HepG2 (cell line): ENCODE measurements around the gene NFASC. TPM values are rescaled to one million over a fixed set of nuclear protein-coding genes. Genes with fewer than 3 reads are reported as not detected.

Source experiments
- ATAC-seq: fragments of 200-7000 bp; cut with Tn5 transposase; 3 replicates; pipeline ENCODE4 v1.9.1; 2020; ENCODE audit warnings: mild to moderate bottlenecking, moderate library complexity
- BruUV-seq: library from RNA; stranded (reverse); fragments of 400-500 nt; replicated peaks from 2 replicates; lab custom pipeline; 2021; lab: Mats Ljungman, UMichigan
- CTCF ChIA-PET: fragments of 300-600 bp; formaldehyde crosslinking; extraction: SDS; loops from one replicate; lab custom pipeline; 2021; ENCODE audit warnings: low total read pairs, inconsistent platforms, low intra/inter-chr PET ratio; lab: Yijun Ruan, JAX
- POLR2A ChIA-PET: fragments of 350-600 bp; sonication (Branson Sonifier 250); formaldehyde crosslinking; loops from one replicate; lab custom pipeline; 2020; ENCODE audit warnings: antibody characterized with exemption, inconsistent platforms; lab: Yijun Ruan, JAX
- DNase-seq: peaks from one replicate; pipeline ENCODE4 v3.0.0-alpha.2; 2015; ENCODE audit warnings: low spot score
- FAIRE-seq: peaks from 3 replicates; lab custom pipeline; 2011; peaks lifted over from hg19 to GRCh38; lab: Jason Lieb, UNC
- H2AFZ ChIP-seq: one replicate; pipeline ENCODE4 v1.6.1; 2011; ENCODE audit warnings: low read length, inconsistent platforms
- H3K27ac ChIP-seq: fragments of 300-600 bp; 3 replicates; pipeline ENCODE4 v1.8.0; 2011; ENCODE audit warnings: mixed run types, mild to moderate bottlenecking, mixed read lengths, low read length, inconsistent platforms; ENCODE audit not compliant: insufficient read depth; ENCODE audit errors: extremely low read length
- H3K27me3 ChIP-seq, 2 experiments: fragments of 200-600 bp in 1 of 2; 2 replicates in 1 of 2; 3 replicates in 1 of 2; pipeline versions ENCODE4 v1.6.0 to v1.8.0; 2011; ENCODE audit warnings: low read length in 2 of 2, mild to moderate bottlenecking in 2 of 2, moderate library complexity in 2 of 2, inconsistent platforms in 1 of 2; ENCODE audit not compliant: insufficient read depth in 2 of 2, control insufficient read depth in 1 of 2
- H3K36me3 ChIP-seq, 2 experiments: fragments of 200-600 bp in 1 of 2; replicated peaks in 1 of 2; 2 replicates in 1 of 2; 3 replicates in 1 of 2; pipeline versions ENCODE4 v1.5.1 to v1.8.0; 2011; ENCODE audit warnings: low read length in 2 of 2, inconsistent platforms in 1 of 2; ENCODE audit not compliant: insufficient read depth in 2 of 2, control insufficient read depth in 1 of 2
- H3K4me1 ChIP-seq: 2 replicates; pipeline ENCODE4 v1.5.1; 2012; ENCODE audit warnings: low read length, inconsistent platforms; ENCODE audit not compliant: insufficient read depth
- H3K4me2 ChIP-seq: 2 replicates; pipeline ENCODE4 v1.6.0; 2011; ENCODE audit warnings: low read depth, low read length, inconsistent platforms
- H3K4me3 ChIP-seq, 3 experiments: fragments of 200-600 bp in 1 of 3; sonication (generic), shearing (Covaris generic) in 1 of 3; replicated peaks in 1 of 3; 2 replicates each; pipeline ENCODE4 v1.5.1; 2011 to 2016; ENCODE audit warnings: low read length in 3 of 3, inconsistent platforms in 2 of 3, low read depth in 2 of 3, mild to moderate bottlenecking in 2 of 3, control low read depth in 1 of 3, mixed read lengths in 1 of 3; ENCODE audit not compliant: insufficient read depth in 1 of 3
- H3K79me2 ChIP-seq: one replicate; pipeline ENCODE4 v1.6.1; 2011; ENCODE audit warnings: low read length, inconsistent platforms; ENCODE audit not compliant: insufficient read depth
- H3K9ac ChIP-seq: 2 replicates; pipeline ENCODE4 v1.6.0; 2011; ENCODE audit warnings: mild to moderate bottlenecking, low read depth, low read length, inconsistent platforms; ENCODE audit not compliant: insufficient read depth
- H3K9me3 ChIP-seq: 2 replicates; pipeline ENCODE4 v1.5.1; 2012; ENCODE audit warnings: mild to moderate bottlenecking, low read length
- H4K20me1 ChIP-seq: 2 replicates; pipeline ENCODE4 v1.6.0; 2011; ENCODE audit warnings: inconsistent platforms, mild to moderate bottlenecking, low read length, moderate library complexity; ENCODE audit not compliant: insufficient read depth
- AGO1 ChIP-seq: fragments of 200-400 bp; formaldehyde crosslinking; IDR thresholded peaks from 2 replicates; pipeline ENCODE4 v1.6.1; 2017; ENCODE audit warnings: mild to moderate bottlenecking, low read depth, low read length, moderate library complexity; ENCODE audit not compliant: poor library complexity, severe bottlenecking
- AGO2 ChIP-seq: fragments of 200-400 bp; formaldehyde crosslinking; optimal IDR thresholded peaks from 2 replicates; pipeline ENCODE3; 2017; ENCODE audit warnings: mild to moderate bottlenecking, low read depth, low read length, moderate library complexity
- BCL6 ChIP-seq: IDR thresholded peaks from 2 replicates; pipeline ENCODE4 v1.6.1; 2016; ENCODE audit warnings: missing genetic modification reagents, missing compliant biosample characterization
- DRAP1 ChIP-seq: IDR thresholded peaks from 2 replicates; pipeline ENCODE4 v1.6.1; 2016; ENCODE audit warnings: missing genetic modification reagents, missing compliant biosample characterization
- EZH2 ChIP-seq: conservative IDR thresholded peaks from 2 replicates; pipeline ENCODE4 v1.6.1; 2012; ENCODE audit warnings: mild to moderate bottlenecking, low read depth, low read length, moderate library complexity
- MIER3 ChIP-seq: IDR thresholded peaks from 2 replicates; pipeline ENCODE4 v1.6.1; 2016; ENCODE audit warnings: missing compliant biosample characterization, borderline replicate concordance
- NCOA1 ChIP-seq: sonication (generic); formaldehyde crosslinking; IDR thresholded peaks from 2 replicates; pipeline ENCODE4 v1.9.0; 2021; ENCODE audit warnings: missing genetic modification reagents
- NCOA5 ChIP-seq: sonication (generic); formaldehyde crosslinking; IDR thresholded peaks from 2 replicates; pipeline ENCODE4 v1.4.0; 2020; ENCODE audit warnings: missing genetic modification reagents
- RELA ChIP-seq: sonication (generic); formaldehyde crosslinking; IDR thresholded peaks from 2 replicates; pipeline ENCODE4 v1.4.0; 2020; ENCODE audit warnings: missing genetic modification reagents
- SNAPC5 ChIP-seq: sonication (generic); formaldehyde crosslinking; IDR thresholded peaks from 2 replicates; pipeline ENCODE4 v1.8.1; 2023; ENCODE audit warnings: mild to moderate bottlenecking, missing genetic modification reagents, borderline replicate concordance
- ZNF10 ChIP-seq: sonication (generic); formaldehyde crosslinking; IDR thresholded peaks from 2 replicates; pipeline ENCODE4 v1.4.0; 2020; ENCODE audit warnings: mild to moderate bottlenecking, low read depth, missing genetic modification reagents, borderline replicate concordance
- ZNF101 ChIP-seq: sonication (generic); formaldehyde crosslinking; IDR thresholded peaks from 2 replicates; pipeline ENCODE4 v1.4.0; 2020; ENCODE audit warnings: mild to moderate bottlenecking, low read depth, missing genetic modification reagents, borderline replicate concordance
- ZNF281 ChIP-seq: sonication (generic); formaldehyde crosslinking; IDR thresholded peaks from 2 replicates; pipeline ENCODE4 v1.4.0; 2020; ENCODE audit warnings: missing genetic modification reagents, borderline replicate concordance
- ZNF30 ChIP-seq: sonication (generic); formaldehyde crosslinking; IDR thresholded peaks from 2 replicates; pipeline ENCODE4 v1.5.0; 2020; ENCODE audit warnings: mild to moderate bottlenecking, missing genetic modification reagents
- ZNF605 ChIP-seq: sonication (generic); formaldehyde crosslinking; IDR thresholded peaks from 2 replicates; pipeline ENCODE4 v1.8.0; 2022; ENCODE audit warnings: mild to moderate bottlenecking, missing genetic modification reagents
- ZNF687 ChIP-seq: sonication (generic); formaldehyde crosslinking; IDR thresholded peaks from 2 replicates; pipeline ENCODE4 v1.5.1; 2020; ENCODE audit warnings: mild to moderate bottlenecking, missing genetic modification reagents, moderate library complexity
- ZNF83 ChIP-seq: sonication (generic); formaldehyde crosslinking; IDR thresholded peaks from 2 replicates; pipeline ENCODE4 v1.4.0; 2020; ENCODE audit warnings: missing genetic modification reagents, mild to moderate bottlenecking, borderline replicate concordance
- ZNF850 ChIP-seq: sonication (generic); formaldehyde crosslinking; conservative IDR thresholded peaks from 2 replicates; pipeline ENCODE4 v1.9.0; 2021; ENCODE audit warnings: mild to moderate bottlenecking, missing genetic modification reagents
- WGBS: methylation state at CpG from one replicate; pipeline ENCODE4 v1.1.6; 2017; ENCODE audit warnings: low lambda C conversion rate; 5-methylcytosine and 5-hydroxymethylcytosine counted together
- in situ Hi-C: cut with HindIII; loops from 2 replicates; pipeline ENCODE4 v1.10.0; 2017; ENCODE audit warnings: low pct_unique_long_range_greater_than_20kb; ENCODE audit not compliant: extremely low pct_ligation_motif_present
- intact Hi-C: fragments of 100-400 bp; cut with micrococcal nuclease; formaldehyde crosslinking; loops from one replicate; pipeline ENCODE4 v1.10.0; 2022; ENCODE audit not compliant: unreplicated experiment
- polyA plus RNA-seq, 8 experiments: library from polyadenylated mRNA; depleted of rRNA in 3 of 8; stranded (reverse) in 7 of 8; unstranded in 1 of 8; fragments of >200 nt; fragmentation: Illumina TruSeq in 4 of 8; extraction: Trizol in 4 of 8; gene quantifications; 2 replicates each; pipeline versions ENCODE4 v1.2.1 to v1.2.3, GENCODE V29; 2011 to 2016; ENCODE audit warnings: low read depth in 4 of 8, missing spikeins in 1 of 8, mixed read lengths in 1 of 8; ENCODE audit not compliant: insufficient read depth in 1 of 8
- total RNA-seq, 5 experiments: library from RNA; depleted of rRNA; stranded (reverse); fragments of >200 nt; fragmentation: Illumina TruSeq; extraction: Trizol; gene quantifications; 2 replicates each; pipeline ENCODE4 v1.2.3, GENCODE V29; 2016; ENCODE audit warnings: low read depth in 1 of 5

NFASC gene
- total and polyA plus RNA-seq, 2 of the 13 experiments (the other 11 are each of a cell fraction or from before 2014, with no cell fraction given): not detected

GRCh38 chr1:205048382-205048781 lies 177.7 kb downstream of the NFASC start (continued):
- TF ChIP-seq MIER3: no peak
- TF ChIP-seq ZNF10 (CRISPR knock-in tag): no peak

GRCh38 chr1:205049479-205049878 lies 178.8 kb downstream of the NFASC start:
- intact Hi-C loops (no loop called here), in situ Hi-C loops (no loop called here)
- no peak overlapping the region for H3K4me3 ChIP-seq
- no peak for FAIRE-seq
- no peak overlapping the region for H2AFZ ChIP-seq
- DNase-seq: no peak
- H3K4me1 ChIP-seq: no peaks in the 10 kb centered on the region
- no peaks in the 10 kb centered on the region for H3K79me2 ChIP-seq
- POLR2A ChIA-PET: no interaction called here
- CTCF ChIA-PET: no interaction called here
- BruUV-seq: no TSS peak
- H3K9me3 ChIP-seq: no peaks in the 10 kb centered on the region
- ATAC-seq: no peak
- H3K27me3 ChIP-seq: peaks cover 2 to 35% of the 10 kb centered on the region in 2 experiments; a peak in 4 of 5 replicates
- no peaks in the 10 kb centered on the region for H4K20me1 ChIP-seq
- H3K9ac ChIP-seq: no peak overlapping the region
- H3K4me2 ChIP-seq: no peak overlapping the region
- WGBS: 0% methylated on average over 2 of the region's 6 CpGs
- H3K27ac ChIP-seq: no peak overlapping the region
- no peaks in the 10 kb centered on the region for H3K36me3 ChIP-seq
- TF ChIP-seq SNAPC5 (CRISPR knock-in tag): no peak
- no peak for TF ChIP-seq AGO2
- TF ChIP-seq ZNF101 (CRISPR knock-in tag): no peak
- no peak for TF ChIP-seq AGO1
- no peak for TF ChIP-seq DRAP1
- TF ChIP-seq ZNF605 (CRISPR knock-in tag): no peak
- TF ChIP-seq BCL6: no peak
- TF ChIP-seq ZNF850 (CRISPR knock-in tag): no peak
- TF ChIP-seq ZNF687 (CRISPR knock-in tag): no peak
- TF ChIP-seq ZNF281 (CRISPR knock-in tag): no peak
- no peak for TF ChIP-seq ZNF83 (CRISPR knock-in tag)
- no peak for TF ChIP-seq NCOA1 (CRISPR knock-in tag)
- no peak for TF ChIP-seq NCOA5
- no peak for TF ChIP-seq RELA (CRISPR knock-in tag)
- no peak for TF ChIP-seq EZH2
- no peak for TF ChIP-seq ZNF30
